Measurements from ENCODE around the gene GNPDA1.

DNA sequence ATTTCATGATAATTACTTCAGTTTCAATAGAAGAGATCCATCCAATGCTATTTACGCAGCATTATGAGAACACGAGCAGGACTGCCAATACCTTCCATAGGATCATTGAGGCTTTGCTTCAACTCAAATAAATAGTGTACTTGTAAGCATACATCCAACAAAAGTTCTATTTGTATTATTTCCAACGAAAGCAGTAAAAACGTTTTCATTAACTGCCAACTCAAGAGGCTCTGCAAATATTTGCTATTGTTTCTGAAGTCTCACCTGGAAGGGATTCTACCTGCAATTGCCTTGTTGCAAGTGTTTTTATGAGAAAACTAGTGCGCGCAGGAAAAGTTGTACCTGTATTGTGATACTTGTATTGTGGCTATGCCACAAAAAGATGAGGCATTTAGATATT lies 11.0 kb upstream of the GNPDA1 start:
- TF ChIP-seq TAF1 (IDR thresholded peaks at IDR 0.05; ENCODE audit: low read depth, low read length) (no peak), POLR2A (IDR thresholded peaks at IDR 0.05; ENCODE audit: low read depth, low read length) (no peak), POLR2AphosphoS5 (IDR thresholded peaks at IDR 0.05; ENCODE audit: low read depth, low read length) (no peak)
